Measurements from ENCODE around the gene FKBP1A.
"Not testable (repeated sequence)": the region's sequence is repeated elsewhere in the genome, so short reads cannot be mapped to it uniquely, and the experiment has no call there.

The FKBP1A gene

DNA sequence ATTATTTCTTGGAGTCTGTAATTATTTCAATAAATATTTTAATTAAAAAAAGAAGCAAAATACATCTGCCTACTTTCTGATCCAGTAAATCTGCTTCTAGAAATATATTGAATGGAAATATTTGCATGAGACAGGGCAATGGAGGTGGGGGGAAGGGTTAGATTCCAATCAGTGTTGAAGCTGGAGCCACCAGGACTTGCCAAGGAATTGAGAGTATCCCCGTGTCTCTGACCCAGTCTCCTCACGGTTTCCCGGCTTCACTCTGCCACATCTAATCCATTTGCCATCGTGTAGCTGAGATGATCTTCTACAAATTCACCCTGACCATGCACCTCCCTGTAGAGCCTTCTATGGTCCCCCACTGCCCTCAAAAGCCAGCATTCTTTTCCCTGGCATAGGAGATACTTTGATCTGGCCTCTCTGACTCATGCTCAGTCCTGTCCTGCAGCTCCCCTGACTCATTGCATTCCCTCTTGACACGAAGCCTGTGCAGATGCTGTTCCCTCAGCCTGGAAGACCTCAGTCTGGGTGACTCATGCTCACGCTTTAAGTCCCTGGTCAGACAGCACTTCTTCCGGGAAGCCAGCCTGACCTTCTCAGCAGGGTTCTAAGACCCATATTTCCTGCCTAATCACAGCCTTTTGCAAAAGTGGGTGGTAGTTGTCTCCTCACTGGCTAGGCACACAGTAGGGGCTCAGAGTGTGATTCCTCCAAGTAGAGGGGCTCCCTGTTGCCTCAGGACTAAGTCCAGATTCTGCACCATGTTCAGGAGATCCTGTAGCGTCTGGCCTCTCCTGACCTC, 23.0 kb upstream of the FKBP1A start:
- no peak for DNase-seq

DNA sequence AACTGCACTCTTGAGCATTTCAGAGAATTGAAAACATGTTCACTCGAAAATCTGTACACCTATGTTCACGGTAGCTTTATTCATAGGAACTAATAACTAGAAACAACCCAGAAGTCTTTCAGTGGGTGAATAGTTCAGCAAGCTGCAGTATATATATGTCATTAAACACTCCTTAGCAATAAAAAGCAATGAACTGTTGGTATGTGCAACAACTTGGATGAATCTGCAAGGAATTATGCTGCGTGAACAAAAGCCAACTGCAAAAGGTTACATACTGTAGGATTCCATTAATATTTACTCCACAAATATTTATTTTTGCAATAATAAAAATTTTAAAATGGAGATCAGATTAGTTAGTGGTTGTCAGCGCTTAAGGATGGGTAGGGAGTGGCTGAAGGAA, 22.1 kb upstream of the FKBP1A start:
- no peak for DNase-seq

DNA sequence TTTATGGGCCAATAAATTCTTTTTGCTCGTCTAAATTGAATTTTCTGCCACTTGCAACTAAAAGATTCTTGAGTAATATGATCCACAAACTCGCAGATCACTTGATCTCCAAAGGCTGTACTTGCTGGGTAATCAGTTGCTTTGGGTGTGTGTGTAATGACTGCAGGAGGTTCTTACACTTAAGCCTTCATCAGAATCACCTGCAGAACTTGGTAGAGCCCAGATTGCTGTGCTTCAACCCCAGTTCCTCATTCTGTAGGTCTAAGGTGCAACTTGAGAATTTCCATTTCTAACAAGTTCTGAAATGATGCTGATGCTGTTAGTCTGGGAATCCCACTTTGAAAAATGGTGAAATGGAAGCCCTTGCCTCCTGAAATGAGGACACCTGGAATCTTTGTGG, 12.9 kb upstream of the FKBP1A start:
- DNase-seq, result no peak

DNA sequence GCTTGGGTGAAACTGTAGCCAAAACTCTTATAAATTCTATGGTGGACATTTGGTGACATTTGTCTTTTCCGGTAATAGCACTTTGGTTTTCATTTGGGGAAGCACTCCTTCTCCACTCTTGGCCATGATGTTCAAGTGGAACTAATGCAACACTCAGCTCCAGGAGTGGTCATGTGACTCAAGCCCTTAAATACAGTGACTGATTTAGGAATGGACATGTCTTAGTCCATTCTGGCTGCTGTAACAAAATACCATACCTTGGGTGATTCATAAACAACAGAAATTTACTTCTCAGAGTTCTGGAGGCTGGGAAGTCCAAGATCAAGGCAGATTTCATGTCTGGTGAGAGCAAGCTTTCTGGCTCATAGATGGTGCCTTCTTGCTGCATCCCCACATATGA, 10.8 kb upstream of the FKBP1A start:
- DNase-seq, result no peak

DNA sequence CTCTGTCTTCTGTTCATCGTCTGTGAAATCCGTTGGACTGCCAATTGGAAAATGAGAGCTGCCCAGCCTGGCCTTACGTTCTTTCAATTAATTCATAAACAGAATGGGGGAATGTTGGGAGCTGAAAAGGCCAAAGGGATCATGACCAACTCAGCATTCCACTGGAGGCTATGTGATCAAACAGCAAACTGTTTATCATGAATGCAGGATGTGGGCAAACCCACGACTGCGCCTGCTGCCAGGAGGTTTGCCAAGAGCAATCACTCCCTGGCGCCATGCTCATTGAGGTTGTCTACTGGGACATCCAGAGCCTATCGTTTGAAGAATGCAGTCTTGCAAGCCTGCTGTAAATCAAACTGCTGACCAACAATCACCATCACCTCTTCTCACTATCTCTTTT, 9.3 kb upstream of the FKBP1A start:
- DNase-seq, result no peak

DNA sequence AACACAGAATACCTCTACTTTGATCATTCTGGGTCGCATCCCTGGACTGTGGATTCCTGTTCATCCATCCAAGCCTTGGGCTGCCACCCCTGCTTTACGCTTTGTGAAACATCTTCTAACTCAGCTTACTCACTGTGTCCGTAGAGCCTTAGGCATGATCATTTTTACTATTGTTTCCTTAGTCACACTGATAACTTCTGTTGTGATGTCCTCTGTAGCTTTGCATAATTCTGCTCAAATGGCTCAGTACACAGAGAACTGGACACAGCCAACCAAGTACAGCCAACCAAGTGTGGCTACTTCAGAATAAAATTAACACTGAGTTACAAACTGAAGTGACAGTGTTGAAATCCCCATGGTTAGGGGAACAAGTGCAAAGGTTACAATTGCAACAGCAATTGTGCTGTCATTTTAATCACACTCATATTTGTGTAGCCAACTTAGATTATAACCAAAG, 8.6 kb upstream of the FKBP1A start:
- no peak for DNase-seq

DNA sequence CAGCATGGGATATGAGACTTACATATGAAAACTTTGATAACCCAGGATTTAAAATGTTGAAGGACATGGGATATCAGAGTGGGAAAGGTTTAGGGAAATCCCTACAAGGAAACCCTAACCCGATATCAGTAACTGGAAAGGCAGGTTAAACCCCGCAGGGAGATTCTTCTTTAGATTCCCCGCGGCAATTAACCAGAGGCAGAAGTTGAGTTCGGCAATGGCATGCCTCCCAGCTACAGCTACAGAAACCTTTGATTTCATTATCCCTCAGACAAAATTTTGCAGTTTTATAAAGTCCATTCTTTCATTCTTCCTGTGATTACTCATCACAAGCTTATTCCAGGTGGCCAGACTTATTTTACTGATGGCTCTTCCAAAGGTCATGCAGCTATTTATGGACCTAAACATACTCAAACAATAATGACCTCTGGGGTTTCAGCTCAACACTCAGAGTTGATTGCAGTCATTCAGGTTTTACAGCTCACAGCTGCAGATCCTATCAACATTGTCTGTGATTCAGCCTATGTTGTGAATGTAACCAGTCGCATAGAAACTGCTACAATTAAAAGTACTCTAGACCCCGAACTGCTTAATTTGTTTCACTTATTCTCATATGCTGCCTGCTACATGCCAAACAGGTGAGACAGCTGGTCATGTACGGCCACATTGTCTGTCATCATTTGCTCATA, 7.0 kb upstream of the FKBP1A start:
- DNase-seq, result not testable (repeated sequence)

DNA sequence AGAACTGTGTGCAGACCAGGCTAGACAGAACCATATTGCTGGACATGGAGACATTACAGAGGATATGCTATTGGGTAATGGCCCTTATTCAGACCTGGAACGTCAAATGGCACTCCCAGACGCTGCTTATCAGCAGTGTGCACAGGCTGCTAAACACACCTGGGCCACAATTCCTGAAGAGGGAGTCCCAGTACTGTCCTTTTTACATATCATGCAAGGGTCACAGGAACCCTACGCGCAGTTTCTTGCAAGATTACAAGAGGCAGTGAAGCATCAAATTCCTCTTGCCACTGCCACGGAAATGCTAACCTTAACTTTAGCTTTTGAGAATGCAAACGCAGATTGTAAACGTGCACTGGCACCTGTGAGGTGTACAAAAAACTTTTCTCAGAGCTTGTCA, 5.3 kb upstream of the FKBP1A start:
- not testable (repeated sequence) for DNase-seq

DNA sequence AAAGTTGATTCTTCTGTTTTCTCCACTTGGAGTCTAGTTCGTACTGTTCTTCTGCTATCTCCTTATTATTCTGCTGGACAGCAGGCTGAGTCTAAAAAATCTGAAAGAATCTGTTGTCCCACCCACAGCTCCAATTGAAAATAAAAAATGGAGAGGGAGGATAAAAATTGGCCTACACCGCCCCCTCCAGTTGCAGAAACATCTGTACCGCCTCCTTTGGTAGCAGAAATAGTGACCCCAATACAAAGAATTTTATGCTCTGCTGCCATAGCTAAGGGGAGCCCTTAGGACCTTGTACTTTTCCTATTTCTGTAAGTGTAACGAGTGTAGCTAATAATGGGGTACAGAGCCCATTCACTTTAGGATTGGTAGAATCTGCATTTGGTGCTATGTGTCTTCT, 4.9 kb upstream of the FKBP1A start:
- DNase-seq, result no peak

DNA sequence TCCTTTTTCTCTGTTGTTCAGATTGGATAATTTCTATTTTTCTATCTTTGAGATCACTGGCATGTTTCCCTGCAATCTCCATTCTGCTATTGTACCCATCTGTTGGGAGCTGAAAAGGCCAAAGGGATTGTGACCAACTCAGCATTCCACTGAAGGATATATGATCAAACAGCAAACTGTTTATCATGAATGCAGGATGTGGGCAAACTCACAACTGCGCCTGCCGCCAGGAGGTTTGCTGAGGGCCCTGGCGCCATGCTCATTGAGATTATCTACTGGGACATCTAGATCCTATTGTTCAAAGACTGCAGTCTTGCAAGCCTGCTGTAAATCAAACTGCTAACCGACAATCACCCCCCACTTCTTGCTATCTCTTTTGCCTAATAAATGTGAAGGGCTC, 3.8 kb upstream of the FKBP1A start:
- DNase-seq, result no peak

DNA sequence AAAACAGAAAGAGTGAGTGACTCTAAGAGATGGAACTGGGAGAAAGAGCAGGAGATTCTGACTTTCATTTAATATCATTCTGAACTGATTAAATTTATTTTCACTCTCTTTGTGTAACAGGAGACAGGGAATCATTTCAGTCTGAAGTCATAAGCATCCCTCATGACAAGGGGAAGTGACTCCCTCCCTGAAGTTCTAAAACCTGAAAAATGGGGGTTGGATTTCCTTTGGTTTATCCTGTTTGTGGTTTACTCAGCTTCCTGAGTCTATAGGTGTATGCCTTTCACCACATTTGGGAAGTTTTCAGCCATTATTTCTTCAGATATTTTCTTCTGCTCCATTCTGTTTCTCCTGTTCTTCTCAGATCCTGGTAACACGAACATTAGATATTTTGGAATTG, 3.4 kb upstream of the FKBP1A start:
- DNase-seq, result no peak

DNA sequence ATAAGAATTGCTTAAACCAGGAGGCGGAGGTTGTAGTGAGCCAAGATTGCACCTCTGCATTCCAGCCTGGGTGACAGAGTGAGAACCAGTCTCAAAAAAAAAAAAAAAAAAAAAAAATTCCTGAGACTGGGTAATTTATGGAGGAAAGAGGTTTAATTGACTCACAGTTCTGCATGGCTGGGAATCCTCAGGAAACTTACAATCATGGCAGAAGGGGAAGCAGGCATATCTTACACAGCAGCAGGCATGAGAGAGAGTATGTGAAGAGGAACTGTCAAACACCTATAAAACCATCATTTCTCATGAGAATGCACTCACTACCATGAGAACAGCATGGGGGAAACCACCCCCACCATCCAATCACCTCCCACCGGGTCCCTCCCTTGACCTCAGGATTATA, 1.8 kb upstream of the FKBP1A start:
- DNase-seq, result no peak

DNA sequence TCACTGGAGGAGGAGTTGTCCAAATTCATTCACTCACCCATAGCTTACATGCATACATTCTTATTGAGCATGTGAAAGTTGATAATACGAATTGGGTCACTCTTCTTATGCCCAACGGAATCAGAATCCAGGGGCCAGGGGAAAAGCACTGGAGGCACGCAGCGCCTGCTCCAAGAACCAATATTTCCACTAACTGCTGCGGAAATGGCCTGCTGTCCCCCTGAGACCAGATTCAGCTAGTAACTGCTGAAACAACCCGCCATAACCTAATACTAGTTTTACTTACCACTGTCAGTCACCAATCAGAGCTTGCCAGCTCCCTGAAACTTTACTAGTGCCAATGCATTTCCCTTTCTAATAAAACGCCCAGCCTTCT, 641 bp upstream of the FKBP1A start:
- DNase-seq, result no peak

DNA sequence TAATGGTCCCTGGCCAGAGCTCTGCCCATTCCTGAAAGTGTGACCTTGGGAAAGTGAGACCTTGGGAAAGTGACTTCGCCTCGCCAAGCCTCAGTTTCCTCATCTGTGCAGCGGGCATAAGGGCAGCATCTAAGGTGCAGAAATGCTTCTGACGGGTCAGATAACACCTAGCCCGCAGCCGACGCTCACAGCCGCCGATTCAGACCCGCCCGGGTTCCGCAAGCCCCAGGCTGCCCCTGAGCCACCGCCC, 486 bp downstream of the FKBP1A start:
- no peak for DNase-seq

DNA sequence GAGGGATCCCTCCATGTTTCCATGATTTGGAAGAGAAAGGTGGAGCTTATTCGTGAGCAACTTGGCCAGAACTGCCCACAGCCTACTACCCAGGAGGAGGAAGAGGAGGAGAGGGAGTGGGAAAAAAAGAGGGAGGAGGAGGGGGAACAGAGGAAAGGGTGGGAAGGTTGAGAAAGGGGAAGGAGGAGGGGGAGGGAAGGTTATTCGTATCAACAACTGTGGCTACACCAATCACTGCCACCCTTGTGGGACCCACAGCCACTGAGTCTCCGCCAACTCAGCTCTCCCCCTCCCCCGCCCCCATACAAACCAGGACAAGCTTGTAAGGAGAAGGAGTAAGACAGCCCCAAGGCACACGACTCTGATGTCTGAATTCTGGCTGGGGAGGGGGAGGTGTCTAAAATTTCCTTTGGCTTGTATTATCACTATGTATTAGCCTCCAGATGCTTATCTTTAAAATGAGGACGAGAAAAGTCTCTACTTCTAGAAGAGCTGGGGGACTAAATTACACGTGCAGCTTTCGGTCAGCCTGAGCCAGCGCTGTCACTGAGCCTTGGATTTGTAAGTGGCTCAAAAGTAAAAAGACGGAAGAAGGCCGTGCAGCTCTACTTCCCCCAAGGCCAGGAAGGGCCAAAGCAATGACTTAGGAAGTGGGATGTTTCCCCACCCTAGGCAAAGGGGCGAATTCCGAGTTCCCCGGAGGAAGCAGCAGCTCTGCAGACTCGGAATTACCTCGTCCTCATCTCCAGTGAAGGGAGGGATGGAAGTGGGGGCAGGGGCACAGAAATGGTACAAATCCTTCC, 1.0 kb downstream of the FKBP1A start:
- DNase-seq, result peak; percentile 31

DNA sequence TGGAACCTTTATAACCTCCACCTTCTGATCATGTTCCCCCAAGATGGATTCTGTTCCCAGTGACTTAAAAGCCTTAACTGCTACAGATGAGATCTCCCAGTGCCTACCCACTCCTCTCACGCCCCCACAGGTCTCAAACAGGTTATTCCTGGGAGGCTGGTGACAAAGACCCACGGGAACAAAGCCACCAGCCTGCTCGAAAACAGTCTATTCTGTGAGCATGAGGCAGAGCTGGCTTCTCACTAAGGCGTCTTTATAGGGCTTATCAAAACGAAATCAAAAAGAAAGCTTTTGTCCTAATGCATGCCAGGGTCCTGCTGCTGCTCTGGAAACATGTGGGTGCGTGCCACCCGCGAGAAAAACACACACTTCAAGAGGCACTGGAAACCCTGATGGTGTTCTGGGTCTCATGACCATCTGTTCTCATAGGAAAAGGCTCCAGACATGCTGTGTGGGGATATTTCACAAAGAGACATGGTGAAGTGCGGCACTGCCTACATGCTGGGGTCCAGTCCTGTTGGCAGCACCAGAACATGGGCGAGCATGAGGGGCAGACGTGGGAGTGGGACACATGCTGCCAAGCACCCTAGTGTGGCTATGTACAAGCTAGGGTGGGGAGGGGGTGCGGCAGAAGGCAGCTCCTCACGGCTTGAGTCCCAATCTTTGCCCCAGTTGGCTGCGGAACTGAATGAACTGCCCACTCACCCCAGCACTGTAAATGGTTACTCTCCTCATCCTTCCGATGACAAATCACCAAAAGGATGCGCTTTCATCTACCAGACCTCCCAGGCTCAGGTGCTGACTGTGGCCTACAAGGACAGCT, 2.1 kb downstream of the FKBP1A start:
- peak; percentile 17 for DNase-seq

DNA sequence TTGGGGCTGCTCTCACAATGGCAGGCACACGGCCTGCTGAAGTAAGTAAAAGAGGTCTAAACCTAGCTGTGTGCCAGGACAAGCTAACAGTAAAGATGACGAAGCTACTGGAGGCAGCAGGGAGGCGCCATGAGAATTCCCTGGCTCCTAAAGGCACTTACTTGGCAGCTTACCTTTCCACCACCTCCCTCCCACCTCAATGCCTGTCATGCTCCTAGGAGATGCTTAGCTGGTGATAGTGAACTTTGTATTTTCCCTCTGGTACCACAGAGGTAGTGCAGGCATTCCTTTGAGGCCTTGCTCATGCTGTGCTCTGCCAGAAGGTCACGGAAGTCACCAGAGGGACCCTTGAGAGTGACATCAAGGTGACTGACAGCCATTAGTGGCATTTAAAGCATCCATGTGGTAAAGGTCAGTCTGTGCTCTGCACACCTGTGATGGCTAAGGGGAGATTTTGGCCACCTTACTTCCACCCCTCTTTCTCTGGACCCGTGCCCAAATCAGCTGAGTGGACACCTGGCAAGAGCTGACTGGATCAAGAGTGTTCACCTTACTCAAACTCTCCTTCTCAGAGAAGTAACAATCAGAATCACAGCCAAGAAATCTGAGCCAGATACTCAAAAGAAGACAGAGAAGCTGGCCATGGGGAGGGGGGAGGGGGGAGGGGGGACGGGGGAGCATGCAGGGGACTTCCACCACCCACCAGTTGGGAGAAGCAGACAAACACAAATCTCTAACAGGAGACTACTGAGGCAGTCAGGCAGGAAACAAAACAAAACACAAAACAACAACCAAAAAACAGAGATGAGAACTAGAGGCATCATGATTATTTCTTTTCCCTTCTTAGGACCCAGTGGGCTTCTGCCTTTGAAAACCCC, 2.9 kb downstream of the FKBP1A start:
- no peak for DNase-seq

DNA sequence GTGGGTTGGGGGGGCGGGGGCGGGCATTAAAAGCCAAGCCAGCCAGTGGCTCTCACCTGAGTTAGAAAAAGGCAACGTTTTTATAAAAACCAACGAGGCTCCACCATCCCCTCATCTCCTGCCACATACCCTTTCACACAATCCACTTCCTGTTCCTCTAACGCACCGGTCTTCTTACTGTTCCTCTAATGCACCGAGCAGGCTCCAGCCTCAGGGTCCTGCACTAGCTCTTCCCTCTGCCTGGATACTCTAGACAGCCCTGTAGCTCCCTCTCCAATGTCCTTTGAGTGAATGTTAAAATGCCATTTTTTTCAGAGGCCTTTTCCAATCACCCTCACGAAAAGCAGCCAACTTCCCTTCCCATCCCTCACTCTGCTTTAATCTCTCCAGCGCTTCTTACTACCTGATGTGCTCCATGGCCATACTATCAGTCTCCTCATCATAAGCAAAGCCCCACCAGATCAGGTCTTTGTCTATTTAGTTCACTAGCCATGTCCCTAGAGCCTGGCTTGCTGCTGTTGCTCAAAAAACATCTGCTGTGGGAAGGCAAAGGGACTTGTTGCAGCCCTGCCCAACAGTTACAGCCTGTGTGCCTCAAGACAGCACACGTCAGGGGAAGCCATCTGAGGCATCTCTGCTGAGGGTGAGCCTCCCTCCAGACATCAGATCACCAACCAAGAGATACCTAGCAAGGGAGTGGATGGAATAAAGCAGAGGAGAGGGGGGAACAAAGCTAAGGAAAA, 3.9 kb downstream of the FKBP1A start:
- DNase-seq, result no peak

DNA sequence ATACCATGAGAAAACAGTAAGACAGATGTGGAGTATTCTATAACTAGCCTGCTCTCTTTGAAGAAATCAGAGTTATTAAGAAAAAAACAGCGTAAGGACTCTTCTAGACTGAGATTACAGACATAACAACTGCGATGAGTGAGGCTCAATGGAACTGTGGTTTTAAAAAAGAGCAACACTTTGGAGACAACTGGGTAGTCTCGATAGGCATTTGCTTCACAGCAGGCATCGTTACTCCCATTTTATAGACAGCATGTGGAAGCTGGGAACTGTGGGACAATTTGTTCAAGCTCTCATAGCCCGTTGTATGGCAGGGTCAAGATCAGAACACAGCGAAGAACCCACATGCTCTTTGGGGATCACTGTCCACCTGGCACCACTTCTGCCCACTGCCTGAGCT, 4.6 kb downstream of the FKBP1A start:
- no peak for DNase-seq

DNA sequence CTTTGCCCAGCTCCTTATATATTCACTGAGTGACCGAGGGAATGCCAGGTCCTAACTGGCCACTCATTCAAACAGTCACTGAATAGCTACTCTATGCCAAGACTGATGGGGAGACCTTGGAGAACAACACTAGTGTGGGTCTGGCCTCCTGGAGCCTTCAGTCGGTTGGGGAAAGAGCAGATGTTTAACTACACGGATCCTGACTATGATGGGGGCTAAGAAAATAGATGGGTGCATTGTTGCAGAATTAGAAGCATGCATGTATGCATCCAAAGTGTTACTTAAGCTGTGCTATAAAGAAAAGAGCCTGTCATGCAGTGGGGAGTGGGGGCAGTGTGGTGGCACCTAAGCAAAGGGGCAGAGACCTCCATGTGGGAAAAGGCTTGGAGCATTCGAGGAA, 6.5 kb downstream of the FKBP1A start:
- no peak for DNase-seq

DNA sequence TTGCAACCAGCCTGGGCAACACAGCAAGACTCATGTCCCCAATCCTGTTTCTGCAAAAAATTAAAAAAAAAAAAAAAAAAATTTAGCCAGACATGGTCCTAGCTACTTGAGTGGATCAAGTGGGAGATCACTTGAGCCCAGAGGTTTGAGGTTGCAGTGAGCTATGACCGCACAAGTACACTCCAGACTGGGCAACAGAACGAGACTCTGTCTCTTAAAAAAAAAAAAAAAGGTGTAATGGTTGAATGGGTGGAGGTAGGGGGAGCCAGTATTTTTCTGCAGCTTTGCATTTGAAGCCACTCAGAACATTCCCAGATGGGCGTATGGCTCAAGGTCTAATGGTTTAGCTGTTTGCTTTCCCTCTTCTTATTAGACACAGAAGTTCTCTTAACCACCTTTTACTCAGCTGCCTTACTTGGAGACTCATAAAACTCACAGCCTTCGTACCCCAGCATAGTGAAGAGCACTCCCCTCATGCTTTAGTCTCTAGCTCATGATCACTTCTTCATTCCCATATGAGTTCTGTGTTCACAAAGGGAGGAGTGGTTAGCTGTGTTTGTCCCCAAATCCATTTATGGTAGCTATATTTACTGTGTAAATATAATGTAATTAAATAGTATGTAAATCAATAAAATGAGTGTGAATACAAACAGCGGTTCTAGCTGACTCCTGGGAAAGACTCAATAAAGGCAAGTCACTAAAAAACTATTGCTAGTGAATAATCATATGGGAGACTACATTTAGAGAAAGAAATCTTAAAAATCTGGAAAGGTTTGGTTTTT, 9.0 kb downstream of the FKBP1A start:
- no peak for DNase-seq
